ENCODE results near the gene TMEM86A. TPM values are rescaled to one million over a fixed set of nuclear protein-coding genes. Genes with fewer than 3 reads are reported as not detected.

The TMEM86A gene
- total and polyA plus RNA-seq, 2 of the 4 experiments (the other 2 are of a cell fraction) = 0.31 to 0.36 TPM

GRCh38 chr11:18697576-18697975 is 1.0 kb upstream of the TMEM86A start:
- Histone ChIP-seq H3K9ac (ENCODE audit: low read depth, low read length) (no peak overlapping the region), H2AK5ac (ENCODE audit: low read depth, low read length) (no peak overlapping the region), H3K27ac (ENCODE audit: insufficient read depth, low read length) (no peak overlapping the region), H3K14ac (replicated peaks; ENCODE audit: low read depth, low read length) (no peak overlapping the region), H3K36me3 (ENCODE audit: control insufficient read depth, insufficient read depth, low read length) (no peaks in the 10 kb centered on the region), H3K4ac (ENCODE audit: low read depth, low read length) (no peak overlapping the region), H4K5ac (ENCODE audit: low read depth, low read length) (no peak overlapping the region), H4K20me1 (ENCODE audit: insufficient read depth, low read length) (no peaks in the 10 kb centered on the region), H2BK15ac (ENCODE audit: low read depth, low read length) (no peak overlapping the region), H3K9me3 (ENCODE audit: control insufficient read depth, insufficient read depth, low read length) (no peaks in the 10 kb centered on the region), H4K8ac (ENCODE audit: low read depth in 2 of 2, low read length in 2 of 2) (no peak overlapping the region), H3K56ac (ENCODE audit: extremely low read depth, insufficient read depth, low read length) (no peak overlapping the region), H4K91ac (ENCODE audit: insufficient read depth, low read depth, low read length) (no peak overlapping the region), H3K4me1 (ENCODE audit: control insufficient read depth, insufficient read depth, low read length) (peaks cover 3% of the 10 kb centered on the region), H2AK9ac (replicated peaks; ENCODE audit: low read depth, low read length, poor library complexity) (no peak overlapping the region), H2BK20ac (ENCODE audit: low read depth, low read length) (no peak overlapping the region), H3K4me3 (ENCODE audit: insufficient read depth, low read depth, low read length) (no peak overlapping the region), H3K9me1 (ENCODE audit: insufficient read depth, low read length) (peaks cover 3% of the 10 kb centered on the region; the same call in 1 of the 2 replicates), H3K18ac (ENCODE audit: low read depth, low read length) (no peak overlapping the region), H3K79me1 (ENCODE audit: low read depth in 1 of 2, low read length in 2 of 2) (no peaks in the 10 kb centered on the region), H2AFZ (replicated peaks; ENCODE audit: low read length, poor library complexity) (no peak overlapping the region), H2BK5ac (ENCODE audit: low read depth, low read length, poor library complexity, severe bottlenecking) (no peak overlapping the region), H2BK120ac (ENCODE audit: low read depth, low read length) (no peak overlapping the region), H3K27me3 (ENCODE audit: control insufficient read depth, insufficient read depth, low read length) (peaks cover 4% of the 10 kb centered on the region; the same call in 1 of the 2 replicates), H3K23ac (ENCODE audit: low read depth, low read length) (no peak overlapping the region), H3K4me2 (ENCODE audit: low read depth, low read length) (no peak overlapping the region)
- dilution Hi-C loops (cut with HindIII; ENCODE audit: low sequenced_read_pairs, unreplicated experiment) = no loop called here
- intact Hi-C loops (cut with micrococcal nuclease) = no loop called here
- no CpG with 5 or more reads among the region's 4 CpGs for WGBS, 2 experiments (ENCODE audit: extremely low coverage in 2 of 2, insufficient read length in 1 of 2)
- BruUV-seq (replicated peaks) = no TSS peak
- ChIA-PET CTCF (interaction anchor here (1.1 kb wide), 1 partner anchor 66 kb away, joined by 4 read pairs; no protein-coding TSS in a partner anchor), POLR2A (ENCODE audit: unreplicated experiment) (no interaction called here)
- no peak for ATAC-seq (ENCODE audit: low read depth)
- in situ Hi-C loops (cut with MboI; ENCODE audit: low sequenced_read_pairs) = no loop called here
- TF ChIP-seq RFX5 (IDR thresholded peaks at IDR 0.05; ENCODE audit: low read depth, low read length) = no peak
- no peak for TF ChIP-seq NFE2L2 (IDR thresholded peaks at IDR 0.05; ENCODE audit: low read depth, low read length)
- no peak for TF ChIP-seq CEBPB (IDR thresholded peaks at IDR 0.05; ENCODE audit: low read depth, low read length)
- TF ChIP-seq POLR2A (IDR thresholded peaks at IDR 0.05; ENCODE audit: low read depth, low read length) = no peak
- TF ChIP-seq RAD21 (IDR thresholded peaks at IDR 0.05; ENCODE audit: low read length) = no peak
- TF ChIP-seq MAFK (IDR thresholded peaks at IDR 0.05; ENCODE audit: low read depth, low read length) = no peak
- TF ChIP-seq SMC3 (IDR thresholded peaks at IDR 0.05; ENCODE audit: low read depth, low read length) = no peak
- no peak for TF ChIP-seq FOS (IDR thresholded peaks at IDR 0.05; ENCODE audit: low read depth, low read length)
- no peak for TF ChIP-seq MXI1 (IDR thresholded peaks at IDR 0.05; ENCODE audit: borderline replicate concordance, low read depth, low read length)
- TF ChIP-seq MAZ (IDR thresholded peaks at IDR 0.05; ENCODE audit: borderline replicate concordance, low read depth, low read length) = no peak
- TF ChIP-seq CHD1 (IDR thresholded peaks at IDR 0.05; ENCODE audit: low read depth, low read length) = no peak
- no peak for TF ChIP-seq BHLHE40 (IDR thresholded peaks at IDR 0.05; ENCODE audit: low read depth, low read length)
- TF ChIP-seq RCOR1 (IDR thresholded peaks at IDR 0.05; ENCODE audit: insufficient replicate concordance, low read length) = no peak
- TF ChIP-seq ELK1 (IDR thresholded peaks at IDR 0.05; ENCODE audit: borderline replicate concordance, low read depth, low read length) = no peak
- TF ChIP-seq USF2 (IDR thresholded peaks at IDR 0.05; ENCODE audit: low read depth, low read length) = no peak
- TF ChIP-seq, protein P1, sequence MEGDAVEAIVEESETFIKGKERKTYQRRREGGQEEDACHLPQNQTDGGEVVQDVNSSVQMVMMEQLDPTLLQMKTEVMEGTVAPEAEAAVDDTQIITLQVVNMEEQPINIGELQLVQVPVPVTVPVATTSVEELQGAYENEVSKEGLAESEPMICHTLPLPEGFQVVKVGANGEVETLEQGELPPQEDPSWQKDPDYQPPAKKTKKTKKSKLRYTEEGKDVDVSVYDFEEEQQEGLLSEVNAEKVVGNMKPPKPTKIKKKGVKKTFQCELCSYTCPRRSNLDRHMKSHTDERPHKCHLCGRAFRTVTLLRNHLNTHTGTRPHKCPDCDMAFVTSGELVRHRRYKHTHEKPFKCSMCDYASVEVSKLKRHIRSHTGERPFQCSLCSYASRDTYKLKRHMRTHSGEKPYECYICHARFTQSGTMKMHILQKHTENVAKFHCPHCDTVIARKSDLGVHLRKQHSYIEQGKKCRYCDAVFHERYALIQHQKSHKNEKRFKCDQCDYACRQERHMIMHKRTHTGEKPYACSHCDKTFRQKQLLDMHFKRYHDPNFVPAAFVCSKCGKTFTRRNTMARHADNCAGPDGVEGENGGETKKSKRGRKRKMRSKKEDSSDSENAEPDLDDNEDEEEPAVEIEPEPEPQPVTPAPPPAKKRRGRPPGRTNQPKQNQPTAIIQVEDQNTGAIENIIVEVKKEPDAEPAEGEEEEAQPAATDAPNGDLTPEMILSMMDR (conservative IDR thresholded peaks at IDR 0.05; ENCODE audit: low read depth, low read length) = no peak
- no peak for DNase-seq

Data from IMR-90 (cell line).